ENCODE results near the gene CYP26B1.

- TF ChIP-seq CTCF (IDR thresholded peaks at IDR 0.05) (no peak), POLR2A (IDR thresholded peaks at IDR 0.05) (no peak)
Measured at GRCh38 chr2:72166279-72166678, 18.6 kb upstream of the CYP26B1 start.

All from heart left ventricle (tissue), 13 donors.